ENCODE measurements around the gene ATP6V0B.

ATP6V0B gene

GRCh38 chr1:43974443-43975248 lies at the start of gene ATP6V0B:
Gene ATP6V0B, plus strand, starts transcription at chr1:43974960. Its CDS starts 81 bp downstream, at chr1:43975041.
- peak; percentile 89 for DNase-seq (ENCODE audit: low read depth)

DNA sequence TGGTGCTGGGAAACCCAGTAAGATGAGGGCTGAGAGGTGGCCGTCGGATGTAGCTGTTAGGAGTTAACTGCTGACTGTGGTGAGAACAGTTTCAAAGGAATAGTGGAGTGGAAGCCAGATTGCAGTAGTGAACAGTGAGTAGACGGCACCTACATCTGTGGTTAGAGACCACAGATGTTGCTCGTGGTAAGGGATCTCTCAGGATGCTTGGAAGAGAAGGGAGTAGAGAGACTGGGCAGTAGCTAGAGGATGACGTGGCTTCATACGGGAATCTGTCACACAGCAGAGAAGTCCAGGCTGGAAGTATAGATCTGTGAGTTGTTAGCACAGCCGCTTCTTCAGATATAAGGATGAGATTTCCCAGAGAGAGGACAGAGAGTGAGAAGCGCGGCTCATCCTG lies 48.9 kb upstream of the ATP6V0B start:
- no peak for DNase-seq (ENCODE audit: low read depth)

GRCh38 chr1:43930168-43930948 lies 44.4 kb upstream of the ATP6V0B start:
- no peak for DNase-seq (ENCODE audit: low read depth)

- no peak for DNase-seq (ENCODE audit: low read depth)
These were observed 43.8 kb upstream of the ATP6V0B start for GRCh38 chr1:43930949-43931275.

DNA sequence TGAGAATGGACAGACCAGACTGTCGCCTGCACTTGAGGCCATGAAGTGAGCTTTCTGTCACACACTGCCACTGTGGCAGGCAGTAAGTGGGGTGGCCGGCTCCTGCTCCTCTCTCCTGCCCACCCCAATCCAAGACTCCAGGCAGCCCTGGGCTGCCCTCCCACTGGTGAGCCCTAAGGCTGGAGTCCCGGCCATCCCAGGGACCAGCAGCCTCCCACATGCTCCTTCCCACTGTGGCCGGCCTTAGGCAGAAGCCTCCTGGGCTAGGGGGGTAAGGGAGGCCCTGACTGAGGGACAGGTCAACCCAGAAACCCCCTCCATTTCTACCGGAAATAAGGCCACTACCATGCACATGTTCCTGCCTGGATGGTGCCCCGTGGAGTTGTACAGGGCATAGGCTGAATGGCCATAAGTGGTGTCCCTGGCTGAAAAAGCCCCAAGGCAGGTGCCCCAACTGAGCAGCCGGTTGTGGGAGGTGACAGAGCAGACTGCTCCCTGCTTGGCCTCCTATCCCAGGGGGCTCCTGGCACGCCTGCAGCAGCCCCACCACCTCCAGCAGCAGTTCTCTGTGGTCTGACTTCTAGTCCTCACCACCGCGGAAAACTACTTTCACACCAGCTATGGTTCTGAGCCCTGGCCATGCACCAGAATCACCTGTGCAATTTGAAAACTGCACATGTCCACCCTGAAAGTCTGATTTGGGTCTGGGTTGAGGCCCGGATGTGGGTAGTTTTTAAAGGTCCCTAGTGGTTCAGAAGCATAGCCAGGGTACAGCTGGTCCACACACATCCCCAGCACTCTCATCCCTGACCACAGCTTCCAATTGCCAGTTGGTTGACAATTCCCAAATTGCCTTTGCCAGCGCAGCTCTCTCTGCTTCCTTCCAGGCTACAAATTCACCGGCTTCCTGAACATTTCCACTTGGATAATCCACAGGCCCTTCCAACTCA lies 42.8 kb upstream of the ATP6V0B start:
- DNase-seq (ENCODE audit: low read depth): no peak

- no peak for DNase-seq (ENCODE audit: low read depth)
These were observed 41.9 kb upstream of the ATP6V0B start for GRCh38 chr1:43932786-43933385.

DNA sequence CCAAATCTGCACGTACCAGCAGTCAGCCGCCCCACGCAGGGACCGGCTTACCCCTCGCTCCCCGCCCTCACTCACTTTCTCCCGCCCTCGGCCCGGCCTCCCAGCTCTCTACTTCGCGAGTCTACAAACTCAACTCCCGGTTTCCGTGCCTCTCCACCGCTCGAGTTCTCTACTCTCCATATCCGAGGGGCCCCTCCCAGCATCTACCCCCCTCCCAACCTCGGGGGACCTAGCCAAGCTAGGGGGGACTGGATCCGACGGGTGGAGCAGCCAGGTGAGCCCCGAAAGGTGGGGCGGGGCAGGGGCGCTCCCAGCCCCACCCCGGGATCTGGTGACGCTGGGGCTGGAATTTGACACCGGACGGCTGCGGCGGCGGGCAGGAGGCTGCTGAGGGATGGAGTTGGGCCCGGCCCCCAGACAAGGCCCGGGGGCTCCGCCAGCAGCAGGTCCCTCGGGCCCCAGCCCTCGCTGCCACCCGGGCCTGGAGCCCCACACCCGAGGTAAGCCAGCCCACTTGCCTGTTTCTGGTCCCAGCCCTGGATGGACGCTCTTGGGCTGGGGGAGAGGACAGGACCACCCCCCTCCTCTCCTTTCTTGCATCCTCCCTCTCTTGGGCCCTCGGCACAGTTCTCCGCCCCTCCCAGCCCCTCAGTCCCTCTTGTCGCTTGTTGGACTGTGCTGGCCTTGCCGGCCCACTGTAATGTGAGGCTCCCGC lies 41.2 kb upstream of the ATP6V0B start, which contains the start of gene ARTN:
Gene ARTN (plus strand): TSS at position 416 of the 715 bp plus-strand sequence. CDS start 1,856 bp downstream, outside the sequence.
- no peak for DNase-seq (ENCODE audit: low read depth)

DNA sequence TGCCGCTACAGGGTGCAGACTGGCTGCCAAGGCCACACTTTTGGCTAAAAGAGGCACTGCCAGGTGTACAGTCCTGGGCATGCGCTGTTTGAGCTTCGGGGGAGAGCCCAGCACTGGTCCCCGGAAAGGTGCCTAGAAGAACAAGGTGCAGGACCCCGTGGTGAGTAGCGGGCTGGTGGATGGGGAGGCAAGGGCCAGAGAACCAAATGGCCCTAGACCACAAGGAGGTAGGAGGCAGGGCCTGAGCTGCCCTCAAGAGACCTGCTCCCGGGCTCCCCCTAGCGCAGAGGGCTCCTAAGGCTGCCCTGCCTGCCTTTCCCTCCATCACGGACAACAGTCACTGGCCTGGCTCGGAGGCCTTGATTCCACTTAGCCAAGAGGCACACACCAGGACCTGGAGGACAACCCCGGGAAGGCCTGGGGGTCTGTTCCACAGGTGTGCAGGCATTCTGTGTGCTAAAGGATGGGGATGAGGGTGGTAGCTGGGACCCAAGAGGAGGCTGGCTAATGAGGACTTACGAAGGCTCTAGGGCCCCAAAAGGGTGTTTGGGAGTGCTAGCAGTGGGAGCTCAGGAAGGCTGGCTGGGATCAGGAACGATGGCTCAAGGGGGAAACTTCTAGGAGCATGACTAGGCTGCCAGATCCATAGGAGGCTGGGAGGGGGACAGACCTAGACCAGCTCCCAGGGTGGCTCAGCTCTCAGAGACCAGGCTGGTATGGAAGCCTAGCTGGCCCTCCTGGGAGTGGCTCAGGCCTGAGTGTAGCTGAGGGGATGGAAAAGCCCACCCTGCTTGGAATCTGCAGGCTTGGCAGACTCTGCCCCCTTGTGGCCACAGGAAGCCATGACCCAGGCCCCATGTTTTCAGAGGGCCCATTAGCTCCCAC lies 40.4 kb upstream of the ATP6V0B start:
- DNase-seq (ENCODE audit: low read depth): peak; percentile 18

DNA sequence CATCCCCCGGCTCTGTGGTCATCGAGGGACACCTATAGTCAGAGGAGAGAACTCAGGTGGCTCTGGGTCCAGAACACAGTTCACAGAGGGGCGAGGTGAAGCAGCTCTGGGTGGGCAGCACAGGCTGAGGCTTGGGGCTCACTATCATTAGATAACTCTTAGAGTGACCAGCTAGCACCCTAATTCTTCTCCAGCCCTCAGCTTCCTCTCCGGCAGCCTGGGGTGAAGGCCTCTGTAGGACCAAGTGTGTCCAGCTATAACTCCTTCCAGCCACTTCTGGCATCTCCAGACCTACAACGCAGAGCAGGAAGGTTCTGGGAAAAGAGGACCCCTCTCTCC lies 39.8 kb upstream of the ATP6V0B start:
- DNase-seq (ENCODE audit: low read depth): no peak

DNA sequence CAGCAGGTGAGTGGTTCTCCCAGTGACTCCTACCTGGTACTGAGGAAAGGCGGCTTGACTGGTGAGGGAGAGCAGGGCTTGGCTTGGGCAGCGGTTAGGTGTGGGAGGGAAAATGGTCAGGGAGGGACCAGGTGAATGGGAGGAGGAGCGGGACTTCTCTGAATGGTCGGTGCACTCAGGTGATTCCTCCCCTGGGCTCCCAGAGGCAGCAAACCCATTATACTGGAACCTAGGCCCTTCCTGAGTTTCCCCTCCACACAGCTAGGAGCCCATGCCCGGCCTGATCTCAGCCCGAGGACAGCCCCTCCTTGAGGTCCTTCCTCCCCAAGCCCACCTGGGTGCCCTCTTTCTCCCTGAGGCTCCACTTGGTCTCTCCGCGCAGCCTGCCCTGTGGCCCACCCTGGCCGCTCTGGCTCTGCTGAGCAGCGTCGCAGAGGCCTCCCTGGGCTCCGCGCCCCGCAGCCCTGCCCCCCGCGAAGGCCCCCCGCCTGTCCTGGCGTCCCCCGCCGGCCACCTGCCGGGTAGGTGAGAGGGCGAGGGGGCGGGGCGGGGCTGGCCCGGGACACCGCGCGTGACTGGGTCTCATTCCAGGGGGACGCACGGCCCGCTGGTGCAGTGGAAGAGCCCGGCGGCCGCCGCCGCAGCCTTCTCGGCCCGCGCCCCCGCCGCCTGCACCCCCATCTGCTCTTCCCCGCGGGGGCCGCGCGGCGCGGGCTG lies 38.9 kb upstream of the ATP6V0B start:
- DNase-seq (ENCODE audit: low read depth): no peak

GRCh38 chr1:43936431-43937151 lies 38.2 kb upstream of the ATP6V0B start:
- DNase-seq (ENCODE audit: low read depth): no peak

DNA sequence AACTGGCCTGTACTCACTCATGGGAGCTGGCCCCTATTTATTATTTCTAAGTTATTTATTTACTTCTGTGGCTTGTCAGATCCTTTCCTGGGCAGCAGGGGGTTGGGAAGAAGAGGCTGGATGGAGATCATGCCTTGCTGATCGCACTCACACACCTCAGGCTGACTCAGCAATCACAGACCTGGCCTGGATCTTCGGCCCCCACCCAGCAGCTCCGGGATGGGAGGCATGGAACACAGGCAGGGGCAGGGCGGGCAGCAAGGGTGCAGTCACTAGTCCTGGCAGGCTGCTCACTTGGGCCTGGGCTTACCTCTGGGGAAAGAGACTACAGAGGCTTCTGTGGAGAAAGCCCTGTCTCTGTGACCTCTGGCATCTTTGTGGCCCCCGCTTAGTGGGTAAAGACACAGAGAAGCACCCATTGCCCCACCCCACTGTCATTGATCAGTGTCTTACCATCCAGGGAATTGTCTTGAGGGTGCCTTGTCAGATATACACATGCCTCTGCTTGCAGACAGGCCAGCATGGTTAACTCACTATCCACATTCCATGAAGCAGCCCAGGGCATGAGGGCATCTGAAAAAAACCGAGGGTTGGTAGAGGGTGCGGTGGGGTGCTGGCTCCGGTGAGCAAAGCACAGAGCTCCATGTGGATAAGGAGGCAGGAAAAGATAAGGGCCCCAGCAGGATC lies 37.4 kb upstream of the ATP6V0B start:
- no peak for DNase-seq (ENCODE audit: low read depth)

- no peak for DNase-seq (ENCODE audit: low read depth)
These were observed 36.4 kb upstream of the ATP6V0B start for GRCh38 chr1:43938383-43938782.

DNA sequence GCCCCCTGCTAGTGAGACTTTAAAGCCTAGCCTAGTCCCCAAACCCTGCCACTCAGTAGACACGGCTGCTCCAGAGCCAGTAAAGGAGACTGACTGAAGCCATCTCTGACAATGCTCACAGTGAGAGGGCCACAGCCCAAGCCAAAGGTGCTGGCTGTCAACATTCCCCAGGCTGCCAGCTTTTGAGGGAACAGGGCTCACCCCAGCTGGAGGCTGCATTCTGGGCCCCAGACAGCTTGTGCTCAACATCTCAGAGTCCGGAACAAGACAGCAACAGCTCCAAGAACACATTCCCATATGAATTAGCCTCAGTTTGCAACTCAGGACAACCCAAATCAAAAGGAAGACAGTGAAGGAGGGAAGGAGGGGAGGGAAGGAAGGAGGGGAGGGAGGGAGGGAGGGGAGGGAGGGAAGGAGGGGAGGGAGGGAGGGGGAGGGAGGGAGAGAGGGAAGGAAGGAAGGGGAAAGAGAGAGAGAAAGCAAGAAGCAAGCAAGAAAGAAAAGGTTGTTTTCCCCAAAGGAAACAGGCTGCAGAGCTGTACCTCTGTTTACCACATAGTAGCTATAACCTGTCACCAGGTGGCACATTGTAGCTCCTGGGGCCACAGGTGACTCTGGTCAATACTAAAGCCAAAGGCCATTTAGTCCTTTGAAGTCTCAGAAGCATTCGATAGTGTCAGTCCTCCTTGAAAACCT lies 35.7 kb upstream of the ATP6V0B start:
- DNase-seq (ENCODE audit: low read depth): no peak

DNA sequence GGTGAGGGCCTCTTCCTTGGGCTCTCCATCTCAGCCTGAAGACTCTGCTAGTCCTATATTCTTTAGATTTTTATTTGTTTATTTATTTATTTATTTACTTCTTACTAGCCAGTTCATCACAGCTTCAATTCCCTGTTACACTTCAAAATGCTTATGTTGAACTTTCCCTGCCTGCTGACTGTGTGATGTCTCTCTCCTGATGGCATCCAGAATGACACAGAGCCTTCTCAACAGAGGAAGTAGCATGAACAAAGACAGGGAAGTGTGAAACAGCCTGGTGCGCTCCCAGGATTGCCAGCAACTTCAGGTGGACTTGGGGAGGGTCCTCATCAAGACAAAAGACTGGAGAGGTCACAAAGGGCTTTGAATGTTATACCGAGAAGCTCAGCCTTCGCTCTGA lies 32.3 kb upstream of the ATP6V0B start:
- no peak for DNase-seq (ENCODE audit: low read depth)

GRCh38 chr1:43944860-43945259 lies 29.9 kb upstream of the ATP6V0B start:
- no peak for DNase-seq (ENCODE audit: low read depth)

- no peak for DNase-seq (ENCODE audit: low read depth)
These were observed 29.0 kb upstream of the ATP6V0B start for GRCh38 chr1:43945674-43946235.
